ENCODE results near the gene MKRN2OS.

Gene MKRN2OS, protein sequence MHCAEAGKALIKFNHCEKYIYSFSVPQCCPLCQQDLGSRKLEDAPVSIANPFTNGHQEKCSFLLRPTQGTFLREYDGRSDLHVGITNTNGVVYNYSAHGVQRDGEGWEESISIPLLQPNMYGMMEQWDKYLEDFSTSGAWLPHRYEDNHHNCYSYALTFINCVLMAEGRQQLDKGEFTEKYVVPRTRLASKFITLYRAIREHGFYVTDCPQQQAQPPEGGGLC

DNA sequence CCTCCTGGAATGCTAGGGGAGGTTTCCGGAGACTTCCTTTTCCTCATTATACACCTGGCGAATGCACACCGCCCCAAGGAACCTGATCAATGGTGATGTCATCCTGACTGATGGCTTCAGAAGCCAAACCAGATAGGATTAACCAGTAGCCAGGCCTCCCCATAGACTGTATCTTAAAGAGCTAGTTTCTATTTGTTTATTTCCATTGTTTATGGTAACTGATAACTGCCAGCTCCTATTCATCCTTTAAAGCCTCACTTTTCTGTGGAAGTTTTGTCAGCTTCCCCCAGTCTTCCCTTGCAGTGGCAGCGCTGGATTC, at the start of gene MKRN2OS:
Gene MKRN2OS (minus strand): TSS at position 27 of the 319 bp plus-strand sequence. CDS start 35 bp downstream, outside the sequence.
- Histone ChIP-seq H3F3A (ENCODE audit: low read depth) (no peaks in the 10 kb centered on the region), H3K9me2 (replicated peaks; ENCODE audit: low read depth, low read length) (no peaks in the 10 kb centered on the region), H3K4me1 (ENCODE audit: insufficient read depth, low read length, poor library complexity, severe bottlenecking) (no peaks in the 10 kb centered on the region), H3K4me3 (ENCODE audit: low read length, poor library complexity, severe bottlenecking) (no peak within 1 kb of the TSS), H3K36me3 (ENCODE audit: insufficient read depth, low read length) (no peaks in the 10 kb centered on the region), H3K79me2 (ENCODE audit: insufficient read depth, low read length) (no peaks in the 10 kb centered on the region), H3K9me3 (ENCODE audit: insufficient read depth, low read depth, low read length) (no peaks in the 10 kb centered on the region), H2AFZ (ENCODE audit: low read length) (no peak within 1 kb of the TSS), H4K20me1 (ENCODE audit: insufficient read depth, low read length, poor library complexity, severe bottlenecking) (no peaks in the 10 kb centered on the region), H3K27me3 (ENCODE audit: insufficient read depth, low read length, poor library complexity, severe bottlenecking) (no peaks in the 10 kb centered on the region), H3K9ac (ENCODE audit: low read depth, low read length, poor library complexity, severe bottlenecking) (no peak within 1 kb of the TSS), H3K4me2 (ENCODE audit: low read depth, low read length, poor library complexity, severe bottlenecking) (no peak within 1 kb of the TSS)
- TF ChIP-seq, protein P1, sequence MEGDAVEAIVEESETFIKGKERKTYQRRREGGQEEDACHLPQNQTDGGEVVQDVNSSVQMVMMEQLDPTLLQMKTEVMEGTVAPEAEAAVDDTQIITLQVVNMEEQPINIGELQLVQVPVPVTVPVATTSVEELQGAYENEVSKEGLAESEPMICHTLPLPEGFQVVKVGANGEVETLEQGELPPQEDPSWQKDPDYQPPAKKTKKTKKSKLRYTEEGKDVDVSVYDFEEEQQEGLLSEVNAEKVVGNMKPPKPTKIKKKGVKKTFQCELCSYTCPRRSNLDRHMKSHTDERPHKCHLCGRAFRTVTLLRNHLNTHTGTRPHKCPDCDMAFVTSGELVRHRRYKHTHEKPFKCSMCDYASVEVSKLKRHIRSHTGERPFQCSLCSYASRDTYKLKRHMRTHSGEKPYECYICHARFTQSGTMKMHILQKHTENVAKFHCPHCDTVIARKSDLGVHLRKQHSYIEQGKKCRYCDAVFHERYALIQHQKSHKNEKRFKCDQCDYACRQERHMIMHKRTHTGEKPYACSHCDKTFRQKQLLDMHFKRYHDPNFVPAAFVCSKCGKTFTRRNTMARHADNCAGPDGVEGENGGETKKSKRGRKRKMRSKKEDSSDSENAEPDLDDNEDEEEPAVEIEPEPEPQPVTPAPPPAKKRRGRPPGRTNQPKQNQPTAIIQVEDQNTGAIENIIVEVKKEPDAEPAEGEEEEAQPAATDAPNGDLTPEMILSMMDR (conservative IDR thresholded peaks at IDR 0.05; ENCODE audit: low read length), result no peak
- TF ChIP-seq EZH2phosphoT487 (IDR thresholded peaks at IDR 0.05; ENCODE audit: borderline replicate concordance), result no peak

DNA sequence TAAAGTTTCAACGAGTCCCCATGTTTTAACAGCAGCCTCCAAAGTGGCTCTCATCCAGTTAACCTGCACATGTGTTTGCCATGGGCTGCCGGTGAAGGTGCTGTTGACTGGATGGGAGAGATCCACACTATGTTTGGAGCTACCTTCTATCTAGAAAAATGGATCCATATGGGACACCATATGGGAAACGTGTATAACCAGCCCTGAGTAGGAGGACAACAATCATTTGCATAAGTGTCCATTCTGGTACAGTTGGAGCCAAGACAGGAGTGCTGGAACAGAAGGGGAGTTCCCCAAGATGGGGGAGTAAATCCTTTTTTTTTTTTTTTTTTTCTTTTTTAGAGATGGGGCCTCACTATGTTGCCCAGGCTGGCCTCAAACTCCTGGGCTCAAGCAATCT, 48.2 kb upstream of the MKRN2OS start:
- Histone ChIP-seq H3K36me3 (ENCODE audit: insufficient read depth, low read length) (peaks cover 91% of the 10 kb centered on the region; the same call in 1 of the 2 replicates), H3K4me2 (ENCODE audit: low read depth, low read length, poor library complexity, severe bottlenecking) (no peak overlapping the region), H3K4me3 (ENCODE audit: low read length, poor library complexity, severe bottlenecking) (no peak overlapping the region), H3K9me3 (ENCODE audit: insufficient read depth, low read depth, low read length) (no peaks in the 10 kb centered on the region), H4K20me1 (ENCODE audit: insufficient read depth, low read length, poor library complexity, severe bottlenecking) (no peaks in the 10 kb centered on the region), H3K9ac (ENCODE audit: low read depth, low read length, poor library complexity, severe bottlenecking) (no peak overlapping the region), H3K79me2 (ENCODE audit: insufficient read depth, low read length) (no peaks in the 10 kb centered on the region), H3F3A (ENCODE audit: low read depth) (no peaks in the 10 kb centered on the region), H3K9me2 (replicated peaks; ENCODE audit: low read depth, low read length) (no peaks in the 10 kb centered on the region), H2AFZ (ENCODE audit: low read length) (no peak overlapping the region), H3K27me3 (ENCODE audit: insufficient read depth, low read length, poor library complexity, severe bottlenecking) (no peaks in the 10 kb centered on the region), H3K4me1 (ENCODE audit: insufficient read depth, low read length, poor library complexity, severe bottlenecking) (no peaks in the 10 kb centered on the region)
- TF ChIP-seq, protein P1 (conservative IDR thresholded peaks at IDR 0.05; ENCODE audit: low read length), result no peak
- TF ChIP-seq EZH2phosphoT487 (IDR thresholded peaks at IDR 0.05; ENCODE audit: borderline replicate concordance), result no peak

DNA sequence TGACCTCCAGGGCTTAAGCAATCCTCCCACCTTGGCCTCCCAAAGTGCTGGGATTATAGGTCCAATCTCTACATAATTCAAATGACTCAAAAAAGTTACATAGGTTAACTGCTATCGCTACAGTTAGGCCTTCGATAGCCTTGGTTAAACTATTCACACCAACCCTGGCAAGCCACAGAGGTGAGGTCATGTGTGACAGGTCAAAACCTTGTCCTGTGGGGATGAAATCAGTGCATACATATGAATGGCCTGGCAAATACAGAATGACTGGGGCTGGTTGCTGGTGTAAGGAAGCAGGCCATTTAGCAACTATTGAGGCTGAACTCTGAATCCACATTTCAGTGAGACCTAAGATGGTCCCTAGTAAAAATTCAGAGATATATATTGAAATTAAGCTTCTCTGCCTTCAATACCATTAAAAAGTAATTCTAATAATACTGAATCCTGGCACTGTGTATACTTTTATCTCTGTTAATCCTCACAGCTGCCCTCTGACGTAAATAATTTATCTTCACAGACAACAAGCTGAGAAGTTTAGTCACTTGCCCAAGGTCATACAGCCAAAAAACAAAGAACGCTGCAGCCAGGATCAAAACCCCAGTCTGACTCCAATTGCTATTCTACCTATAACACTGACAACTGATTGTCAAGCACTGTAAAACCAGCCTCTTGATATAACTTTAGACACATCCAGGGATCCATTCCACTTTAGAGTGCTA, 46.9 kb upstream of the MKRN2OS start:
- TF ChIP-seq EZH2phosphoT487 (IDR thresholded peaks at IDR 0.05; ENCODE audit: borderline replicate concordance), result no peak
- TF ChIP-seq, protein P1 (conservative IDR thresholded peaks at IDR 0.05; ENCODE audit: low read length), result no peak
- no peaks in the 10 kb centered on the region for H4K20me1 ChIP-seq (ENCODE audit: insufficient read depth, low read length, poor library complexity, severe bottlenecking)
- H3K27me3 ChIP-seq (ENCODE audit: insufficient read depth, low read length, poor library complexity, severe bottlenecking), result no peaks in the 10 kb centered on the region
- H3K9me2 ChIP-seq (replicated peaks; ENCODE audit: low read depth, low read length), result no peaks in the 10 kb centered on the region
- H3K4me2 ChIP-seq (ENCODE audit: low read depth, low read length, poor library complexity, severe bottlenecking), result no peak overlapping the region
- H3K4me3 ChIP-seq (ENCODE audit: low read length, poor library complexity, severe bottlenecking), result no peak overlapping the region
- no peaks in the 10 kb centered on the region for H3K79me2 ChIP-seq (ENCODE audit: insufficient read depth, low read length)
- no peak overlapping the region for H3K9ac ChIP-seq (ENCODE audit: low read depth, low read length, poor library complexity, severe bottlenecking)
- no peaks in the 10 kb centered on the region for H3K4me1 ChIP-seq (ENCODE audit: insufficient read depth, low read length, poor library complexity, severe bottlenecking)
- H2AFZ ChIP-seq (ENCODE audit: low read length), result no peak overlapping the region
- peaks cover 91% of the 10 kb centered on the region; the same call in 1 of the 2 replicates for H3K36me3 ChIP-seq (ENCODE audit: insufficient read depth, low read length)
- no peaks in the 10 kb centered on the region for H3K9me3 ChIP-seq (ENCODE audit: insufficient read depth, low read depth, low read length)
- H3F3A ChIP-seq (ENCODE audit: low read depth), result no peaks in the 10 kb centered on the region
